ENCODE data around the gene HOMEZ.
"Not testable (repeated sequence)": the region's sequence is repeated elsewhere in the genome, so short reads cannot be mapped to it uniquely, and the experiment has no call there.

HOMEZ gene

DNA sequence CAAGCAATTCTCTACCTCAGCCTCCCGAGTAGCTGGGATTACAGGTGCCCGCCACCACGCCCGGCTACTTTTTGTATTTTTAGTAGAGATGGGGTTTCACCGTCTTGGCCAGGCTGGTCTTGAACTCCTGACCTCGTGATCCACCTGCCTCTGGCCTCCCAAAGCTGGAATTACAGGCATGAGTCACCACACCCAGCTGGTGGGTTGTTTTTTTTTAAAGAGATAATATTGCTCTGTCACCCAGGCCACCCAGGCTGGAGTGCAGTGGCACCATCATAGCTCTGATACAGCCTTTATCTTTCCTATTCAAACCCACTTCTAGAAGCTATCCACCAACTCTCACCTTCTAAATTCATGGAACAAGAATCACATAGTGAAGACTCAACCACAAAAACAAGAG, 8.0 kb downstream of the HOMEZ start:
- not testable (repeated sequence) for DNase-seq

DNA sequence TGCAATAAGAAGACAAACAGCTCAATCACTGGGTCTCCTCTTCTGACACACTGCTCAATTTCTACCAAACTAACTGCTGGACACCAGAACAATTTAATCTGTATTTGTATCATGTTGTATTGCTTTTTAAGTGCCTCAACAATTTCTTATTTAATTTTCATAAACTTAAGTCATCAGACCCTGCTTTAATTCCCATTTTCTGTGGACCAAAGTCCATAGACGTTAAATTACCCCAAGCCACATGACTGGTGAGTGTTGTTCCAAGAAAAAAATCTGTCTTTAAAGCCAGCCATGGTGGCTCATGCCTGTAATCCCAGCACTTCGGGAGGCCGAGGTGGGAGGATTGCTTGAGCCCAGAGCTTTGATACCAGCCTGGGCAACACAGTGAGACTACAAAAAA, 8.7 kb downstream of the HOMEZ start:
- no peak for DNase-seq

DNA sequence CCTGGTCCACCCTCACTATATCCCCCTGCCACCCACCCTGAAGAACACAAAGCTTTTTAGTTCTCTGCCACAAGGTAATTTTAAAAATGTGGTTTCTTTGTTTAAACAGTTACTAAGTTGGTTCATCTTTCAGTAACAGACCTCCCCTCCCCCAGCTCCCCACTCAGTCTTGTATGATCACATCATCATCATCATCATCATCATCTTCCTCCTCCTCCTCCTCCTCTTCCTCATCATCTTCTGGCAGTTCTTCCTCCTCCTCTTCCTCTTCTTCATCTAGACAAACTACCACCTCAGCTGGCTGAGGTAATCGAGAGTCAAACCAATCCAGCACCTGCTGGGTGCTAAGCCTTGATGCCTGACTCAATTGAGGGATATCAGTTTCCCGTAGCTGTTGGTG, 10.5 kb downstream of the HOMEZ start:
- no peak for DNase-seq

DNA sequence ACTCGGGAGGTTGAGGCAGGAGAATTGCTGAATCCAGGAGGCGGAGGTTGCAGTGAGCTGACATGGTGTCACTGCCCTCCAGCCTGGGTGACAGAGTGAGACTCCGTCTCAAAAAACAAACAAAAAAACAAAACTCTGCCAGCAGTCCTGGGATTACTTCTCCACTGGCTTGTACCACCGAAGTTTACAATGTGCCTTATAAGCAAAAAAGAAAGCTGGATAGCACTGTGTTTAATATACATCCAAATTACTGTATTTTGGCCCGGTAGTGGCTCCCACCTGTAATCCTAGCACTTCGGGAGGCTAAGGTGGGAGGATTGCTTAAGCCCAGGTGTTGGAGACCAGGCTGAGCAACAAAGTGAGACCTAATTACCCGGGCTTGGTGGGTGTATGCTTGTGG, 16.7 kb downstream of the HOMEZ start:
- no peak for DNase-seq

DNA sequence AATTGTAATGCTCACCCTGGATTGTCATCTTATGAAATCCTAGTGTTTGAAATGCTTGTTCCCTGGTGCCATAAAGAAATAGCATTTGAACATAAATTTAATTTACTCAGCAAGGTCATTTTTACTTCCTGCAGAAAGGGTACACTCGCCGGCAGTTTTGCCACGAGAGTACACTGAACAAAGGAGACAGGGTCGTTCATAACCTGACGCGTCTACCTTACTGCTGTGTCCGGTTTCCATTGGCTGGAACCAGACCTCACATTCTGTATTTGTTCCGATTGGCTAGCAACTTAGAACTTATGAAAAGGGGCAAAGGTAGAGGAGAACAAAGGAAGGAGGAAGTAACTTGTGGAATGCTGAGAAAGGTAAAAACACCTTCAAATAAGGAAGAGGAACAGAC, 25.1 kb downstream of the HOMEZ start:
- DNase-seq, result not testable (repeated sequence)

DNA sequence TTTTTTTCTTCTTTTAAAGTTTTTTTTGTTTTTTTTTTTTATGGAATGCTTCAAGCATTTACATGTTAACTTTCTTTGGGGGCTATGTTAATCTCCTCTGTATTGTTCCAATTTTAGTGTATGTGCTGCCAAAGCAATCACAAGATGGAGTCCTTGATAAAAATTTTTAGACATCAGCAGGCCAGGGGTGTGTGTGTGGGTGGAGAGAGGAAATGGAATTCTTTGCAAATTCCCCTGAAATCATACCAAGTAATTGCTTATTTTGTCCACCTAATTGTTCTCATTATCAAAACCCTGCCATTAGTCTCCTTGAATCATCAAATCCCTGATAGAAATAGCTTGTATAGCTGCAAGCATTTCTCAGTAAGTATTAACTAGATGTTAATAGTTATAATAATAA, 26.5 kb downstream of the HOMEZ start:
- DNase-seq, result no peak

DNA sequence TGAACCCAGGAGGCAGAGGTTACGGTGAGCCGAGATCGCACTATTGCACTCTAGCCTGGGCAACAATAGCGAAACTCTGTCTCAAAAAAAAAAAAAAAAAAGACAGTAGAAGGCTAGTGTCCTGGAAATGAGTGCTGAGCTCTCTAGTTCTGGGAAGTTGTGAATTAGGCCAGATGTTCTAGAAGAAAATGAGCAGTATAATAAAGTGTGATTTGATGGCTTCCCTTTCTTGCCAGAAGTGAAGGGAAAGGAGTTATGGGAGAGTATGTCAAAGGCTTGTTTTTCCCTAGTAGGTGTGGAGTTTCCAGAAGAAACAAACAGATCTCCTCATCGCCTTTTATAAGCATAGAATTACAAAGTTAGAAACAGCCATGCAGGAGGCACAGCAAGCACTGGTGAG, 27.7 kb downstream of the HOMEZ start:
- no peak for DNase-seq

DNA sequence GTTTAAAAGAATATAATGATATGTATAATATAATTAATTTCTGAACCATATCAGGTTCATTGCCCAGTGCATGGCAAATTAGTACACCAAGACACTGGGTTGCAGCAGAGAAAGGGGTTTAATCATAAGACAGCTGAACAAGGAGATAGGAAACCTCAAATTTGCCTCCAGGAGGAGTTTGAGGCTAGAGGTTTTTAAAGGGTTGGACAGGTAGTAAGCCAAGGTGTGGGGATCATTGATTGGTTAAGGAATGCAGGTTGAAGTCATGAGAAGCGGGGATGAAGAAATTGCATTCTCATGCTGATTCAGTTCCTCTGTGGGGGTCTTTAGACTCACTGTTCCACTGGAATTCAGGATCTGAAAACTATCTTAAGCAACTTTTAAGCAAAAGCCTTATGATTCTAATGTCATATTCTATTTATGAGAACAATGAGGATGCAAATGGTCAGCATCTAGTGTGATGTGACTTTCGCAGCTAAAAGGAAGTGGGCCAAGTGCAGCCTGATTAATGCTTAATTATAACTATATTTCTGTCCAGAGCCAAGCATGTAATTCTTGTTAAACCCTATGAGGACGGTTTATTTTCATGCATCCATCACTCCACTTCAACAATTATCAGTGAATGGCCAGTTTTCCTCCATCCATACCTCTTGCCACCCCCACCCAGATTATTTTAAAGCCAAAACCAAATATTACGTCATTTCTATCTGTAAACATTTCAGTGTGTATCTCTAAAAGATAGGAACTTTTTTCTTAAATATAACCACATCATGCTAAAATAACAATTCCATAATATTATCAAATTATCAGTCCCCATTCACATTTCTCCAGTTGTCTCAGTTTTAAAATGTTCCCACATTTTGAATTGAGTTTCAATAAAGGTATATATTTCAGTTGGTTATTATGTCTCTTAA, 33.3 kb downstream of the HOMEZ start:
- no peak for DNase-seq

DNA sequence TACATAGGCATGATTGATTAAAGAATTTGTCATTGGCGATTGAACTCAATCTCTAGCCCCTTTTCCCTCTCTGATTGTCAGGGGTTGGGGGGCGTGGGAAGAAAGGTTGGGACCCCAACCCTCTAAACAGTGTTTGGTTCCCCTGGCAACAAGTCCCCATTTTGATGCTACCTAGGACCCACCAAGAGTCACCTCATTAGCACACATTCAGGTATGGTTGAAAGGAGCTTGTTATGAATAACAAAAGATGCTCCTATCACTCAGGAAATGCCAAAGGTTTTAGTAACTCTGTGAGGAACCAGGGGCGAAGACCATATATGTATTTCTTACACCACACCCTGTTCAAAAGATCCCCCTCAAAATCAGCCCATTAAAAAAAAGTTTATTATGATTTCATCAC, 33.9 kb downstream of the HOMEZ start:
- DNase-seq, result no peak

DNA sequence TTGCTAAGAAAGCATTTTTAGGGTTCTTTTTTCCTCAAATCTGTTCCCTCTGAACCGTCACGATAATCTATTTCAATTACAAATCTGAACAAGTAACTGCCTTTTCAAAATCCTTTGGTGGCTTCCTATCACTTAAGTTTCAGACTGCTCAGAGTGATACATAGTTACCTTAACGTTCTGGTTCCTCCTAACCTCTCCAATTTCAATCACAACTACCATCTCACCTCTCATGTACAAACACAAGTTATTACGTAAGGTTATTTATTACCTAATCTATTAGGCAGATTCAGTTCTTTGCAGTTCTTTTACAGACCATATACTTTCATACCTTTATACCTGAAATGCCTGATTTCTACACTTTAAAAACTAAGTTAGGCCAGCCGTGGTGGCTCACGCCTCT, 36.1 kb downstream of the HOMEZ start:
- DNase-seq, result no peak

DNA sequence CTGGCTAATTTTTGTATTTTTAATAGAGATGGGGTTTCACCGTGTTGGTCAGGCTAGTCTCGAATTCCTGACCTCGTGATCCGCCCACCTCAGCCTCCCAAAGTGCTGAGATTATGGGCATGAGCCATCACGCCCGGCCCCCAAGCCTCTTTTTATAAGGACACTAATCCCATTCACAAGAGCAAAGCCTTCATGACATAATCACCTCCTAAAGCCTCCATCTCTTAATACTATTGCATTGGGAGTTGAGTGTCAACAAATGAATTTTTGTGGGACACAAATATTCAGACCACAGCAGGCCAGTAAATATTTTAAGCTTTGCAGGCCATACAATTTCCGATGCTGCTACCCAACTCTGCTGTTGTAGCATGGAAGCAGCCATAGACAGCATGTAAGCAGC, 37.3 kb downstream of the HOMEZ start:
- DNase-seq, result no peak

DNA sequence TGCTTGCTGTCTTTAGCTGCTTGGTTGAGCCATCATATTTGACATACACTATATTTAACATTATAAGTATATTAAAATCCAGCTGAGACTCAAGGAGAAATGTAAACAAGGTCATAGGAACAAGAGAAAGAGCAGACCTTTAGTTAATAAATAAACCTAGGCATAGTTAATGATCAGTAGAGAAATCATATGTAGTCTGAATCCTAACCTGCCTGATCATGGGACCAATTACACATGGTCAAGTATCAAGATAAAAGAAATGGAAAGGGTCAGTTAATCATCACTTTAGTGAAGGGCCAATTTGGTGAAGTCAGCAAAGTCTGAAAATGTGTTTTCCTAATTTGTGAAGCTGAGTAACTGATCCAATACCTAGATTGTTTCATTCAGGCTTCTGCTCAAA, 40.6 kb downstream of the HOMEZ start:
- DNase-seq, result no peak

DNA sequence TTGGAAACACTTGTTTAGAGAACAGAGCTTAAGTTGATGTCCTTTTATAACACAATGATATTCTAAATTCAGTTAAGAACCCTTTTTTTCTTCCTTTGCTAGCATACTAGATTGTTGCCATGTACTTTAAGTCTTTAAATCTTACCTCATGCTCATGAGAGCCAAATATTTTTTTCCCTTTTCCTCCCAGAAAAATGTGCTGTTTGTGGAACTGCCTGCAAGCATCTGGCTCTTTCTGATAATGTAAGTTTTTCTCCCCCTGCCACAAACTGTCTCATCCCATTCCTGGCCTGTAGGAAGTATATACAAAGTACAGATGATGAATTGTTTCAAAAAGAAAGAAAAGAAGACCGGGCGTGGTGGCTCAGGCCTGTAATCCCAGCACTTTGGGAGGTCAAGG, 42.9 kb downstream of the HOMEZ start:
- no peak for DNase-seq

DNA sequence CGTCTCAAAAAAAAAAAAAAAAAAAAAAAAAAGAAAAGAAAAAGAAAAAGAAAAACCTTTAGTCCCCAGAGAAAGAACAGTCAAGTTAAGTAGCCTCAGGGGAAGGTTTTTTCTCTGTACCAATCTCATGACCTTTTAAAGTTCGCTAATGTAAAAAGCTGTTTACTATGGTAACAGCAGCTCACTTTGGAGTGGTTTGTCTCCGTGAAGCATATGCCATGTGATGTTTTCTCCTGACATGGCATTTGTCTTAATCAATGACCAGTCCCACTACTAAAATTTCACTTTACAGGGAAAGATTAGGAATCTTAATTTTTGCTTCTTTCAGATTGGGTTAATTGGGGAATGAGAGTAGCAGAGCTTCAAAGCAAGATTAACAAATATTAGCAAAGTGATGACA, 43.9 kb downstream of the HOMEZ start:
- DNase-seq, result no peak

DNA sequence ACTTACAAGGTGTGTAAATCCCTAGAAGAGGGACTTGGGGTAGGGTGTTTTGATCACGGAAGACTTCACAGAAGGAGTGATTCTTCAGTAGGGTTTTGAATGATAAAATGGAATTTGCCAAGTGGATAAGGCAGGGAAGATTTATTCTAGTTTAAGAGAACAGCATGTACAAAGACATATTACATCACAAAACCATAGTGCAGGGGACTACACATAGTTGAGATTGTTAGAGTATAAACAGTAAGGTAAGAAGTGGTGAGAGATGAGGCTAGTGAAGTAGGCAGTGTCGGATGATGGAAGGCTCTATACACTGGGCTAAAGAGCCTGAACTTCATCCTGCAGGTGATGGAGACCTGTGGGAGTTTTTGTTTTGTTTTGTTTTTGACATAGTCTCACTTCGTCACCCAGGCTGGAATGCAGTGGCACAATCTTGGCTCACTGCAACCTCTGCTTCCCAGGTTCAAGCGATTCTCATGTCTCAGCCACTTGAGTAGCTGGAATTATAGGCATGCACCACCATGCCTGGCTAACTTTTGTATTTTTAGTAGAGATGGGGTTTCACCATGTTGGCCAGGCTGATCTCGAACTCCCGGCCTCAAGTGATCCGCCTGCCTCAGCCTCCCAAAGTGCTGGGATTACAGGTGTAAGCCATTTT, 44.7 kb downstream of the HOMEZ start:
- DNase-seq, result not testable (repeated sequence)

DNA sequence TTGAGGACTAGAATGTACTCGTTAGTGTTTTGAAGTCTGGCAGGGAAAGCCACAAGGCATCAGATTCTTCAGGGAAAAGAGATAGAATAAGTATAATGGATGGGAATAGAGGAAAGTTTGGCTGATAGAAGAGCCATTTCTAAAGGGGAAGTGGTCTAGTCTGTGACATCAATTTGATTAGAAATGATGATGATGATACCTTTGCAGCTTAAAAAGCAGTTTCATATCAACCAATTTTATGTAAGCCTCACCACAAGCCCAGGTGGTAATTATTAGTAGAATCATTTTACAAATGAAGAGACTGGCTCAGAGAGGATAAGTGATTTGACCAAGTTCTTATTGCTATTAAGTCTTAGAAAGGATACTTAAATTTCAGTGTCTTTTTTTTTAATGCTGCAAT, 45.3 kb downstream of the HOMEZ start:
- DNase-seq, result no peak

DNA sequence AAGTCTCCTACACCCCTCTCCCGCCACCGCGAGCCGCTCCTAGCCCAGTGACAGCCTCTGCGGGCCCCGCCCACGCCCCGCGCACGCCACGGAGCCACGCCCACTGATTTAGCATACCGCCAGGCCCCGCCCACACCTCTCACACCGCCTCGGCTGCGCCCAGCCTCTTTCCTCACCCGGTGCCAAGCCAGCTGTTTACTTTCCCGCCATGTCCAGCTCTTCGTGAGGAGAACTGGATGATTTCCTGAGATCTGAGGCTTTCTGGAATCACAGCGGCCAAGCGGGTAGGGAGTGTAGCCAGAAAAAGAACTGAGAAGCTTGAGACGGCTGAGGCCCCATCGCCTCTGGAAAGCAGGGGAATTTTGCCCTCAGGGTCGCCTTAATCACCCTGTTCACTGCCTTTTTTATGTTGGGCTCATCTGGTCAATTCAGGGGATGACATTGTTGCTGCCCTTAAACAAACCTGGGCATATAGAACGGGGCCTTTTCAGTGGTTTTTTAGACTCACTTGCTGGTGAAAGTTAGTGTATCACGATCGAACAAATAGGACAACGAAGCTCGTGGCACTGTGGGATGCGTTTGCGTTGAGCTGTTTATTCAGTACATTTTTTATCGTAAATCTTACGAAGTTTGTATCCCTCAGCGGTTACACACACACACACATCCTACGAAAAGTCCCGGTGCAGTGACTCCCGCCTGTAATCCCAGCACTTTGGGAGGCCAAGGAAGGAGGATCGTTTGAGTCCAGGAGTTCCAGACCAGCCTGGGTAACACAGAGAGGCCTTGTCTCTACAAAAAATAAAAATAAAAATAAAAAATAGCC, 47.9 kb downstream of the HOMEZ start, which contains the start of gene RNF212B:
Gene RNF212B, plus strand, starts transcription at position 165 of the 823 bp plus-strand sequence. CDS start 2,410 bp downstream, outside the sequence.
- DNase-seq, result peak; percentile 100

DNA sequence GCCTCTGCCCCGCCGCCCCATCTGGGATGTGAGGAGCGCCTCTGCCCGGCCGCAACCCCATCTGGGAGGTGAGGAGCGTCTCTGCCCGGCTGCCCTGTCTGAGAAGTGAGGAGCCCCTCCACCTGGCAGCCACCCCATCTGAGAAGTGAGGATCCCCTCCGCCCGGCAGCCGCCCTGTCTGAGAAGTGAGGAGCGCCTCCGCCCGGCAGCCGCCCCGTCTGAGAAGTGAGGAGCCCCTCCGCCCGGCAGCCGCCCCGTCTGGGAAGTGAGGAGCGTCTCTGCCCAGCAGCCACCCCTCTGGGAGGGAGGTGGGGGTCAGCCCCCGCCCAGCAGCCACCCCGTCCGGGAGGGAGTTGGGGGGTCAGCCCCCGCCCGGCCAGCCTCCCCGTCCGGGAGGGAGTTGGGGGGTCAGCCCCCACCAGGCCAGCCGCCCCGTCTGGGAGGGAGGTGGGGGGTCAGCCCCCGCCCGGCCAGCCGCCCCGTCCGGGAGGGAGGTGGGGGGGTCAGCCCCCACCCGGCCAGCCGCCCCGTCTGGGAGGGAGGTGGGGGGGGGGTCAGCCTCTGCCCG, 53.6 kb downstream of the HOMEZ start:
- DNase-seq, result not testable (repeated sequence)

DNA sequence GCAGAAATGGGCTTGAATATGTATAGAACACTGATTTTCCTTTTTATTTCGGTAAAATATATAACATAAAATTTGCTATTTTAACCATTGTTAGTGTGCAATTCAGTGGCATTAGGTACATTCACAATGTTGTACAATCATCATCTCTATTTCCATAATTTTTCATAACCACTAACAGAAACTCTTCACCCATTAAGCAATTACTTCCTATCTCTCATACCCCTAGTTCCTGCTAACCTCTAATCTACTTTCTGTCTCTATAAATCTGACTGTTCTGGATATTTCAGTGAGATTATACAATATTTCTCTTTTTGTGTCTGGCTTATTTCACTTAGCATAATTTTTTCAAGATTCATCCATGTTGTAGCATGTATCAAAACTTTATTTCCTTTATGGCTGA, 57.1 kb downstream of the HOMEZ start:
- DNase-seq, result no peak

DNA sequence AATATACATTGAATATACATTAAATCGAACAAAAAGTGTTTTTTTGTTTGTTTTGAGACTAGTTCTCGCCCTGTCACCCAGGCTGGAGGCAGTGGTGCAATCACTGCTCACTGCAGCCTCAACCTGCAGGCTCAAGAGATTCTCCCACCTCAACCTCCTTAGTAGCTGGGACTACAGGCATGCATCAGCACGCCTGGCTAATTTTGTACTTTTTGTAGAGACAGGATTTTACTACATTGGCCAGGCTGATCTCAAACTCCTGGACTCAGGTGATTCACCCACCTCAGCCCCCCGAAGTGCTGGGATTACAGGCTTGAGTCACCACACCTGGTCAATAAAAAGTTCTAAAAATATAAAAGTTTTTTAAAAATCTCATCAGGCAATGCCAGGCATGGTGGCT, 58.4 kb downstream of the HOMEZ start:
- DNase-seq, result no peak

DNA sequence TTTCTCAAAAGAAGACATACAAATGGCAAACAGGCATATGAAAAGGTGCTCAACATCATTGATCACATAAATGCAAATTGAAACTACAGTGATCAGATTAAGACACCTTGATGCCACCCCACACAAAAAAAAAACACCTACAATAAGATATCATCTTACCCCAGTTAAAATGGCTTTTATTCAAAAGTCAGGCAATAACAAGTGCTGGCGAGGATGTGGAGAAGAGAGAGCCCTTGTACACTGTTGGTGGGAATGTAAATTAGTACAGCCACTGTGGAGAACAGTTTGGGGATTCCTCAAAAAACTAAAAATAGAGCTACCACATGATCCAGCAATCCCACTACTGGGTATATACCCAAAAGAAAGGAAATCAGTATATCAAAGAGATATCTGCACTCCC, 61.0 kb downstream of the HOMEZ start:
- DNase-seq, result not testable (repeated sequence)
